ENCODE results near the gene MRFAP1L1.

DNA sequence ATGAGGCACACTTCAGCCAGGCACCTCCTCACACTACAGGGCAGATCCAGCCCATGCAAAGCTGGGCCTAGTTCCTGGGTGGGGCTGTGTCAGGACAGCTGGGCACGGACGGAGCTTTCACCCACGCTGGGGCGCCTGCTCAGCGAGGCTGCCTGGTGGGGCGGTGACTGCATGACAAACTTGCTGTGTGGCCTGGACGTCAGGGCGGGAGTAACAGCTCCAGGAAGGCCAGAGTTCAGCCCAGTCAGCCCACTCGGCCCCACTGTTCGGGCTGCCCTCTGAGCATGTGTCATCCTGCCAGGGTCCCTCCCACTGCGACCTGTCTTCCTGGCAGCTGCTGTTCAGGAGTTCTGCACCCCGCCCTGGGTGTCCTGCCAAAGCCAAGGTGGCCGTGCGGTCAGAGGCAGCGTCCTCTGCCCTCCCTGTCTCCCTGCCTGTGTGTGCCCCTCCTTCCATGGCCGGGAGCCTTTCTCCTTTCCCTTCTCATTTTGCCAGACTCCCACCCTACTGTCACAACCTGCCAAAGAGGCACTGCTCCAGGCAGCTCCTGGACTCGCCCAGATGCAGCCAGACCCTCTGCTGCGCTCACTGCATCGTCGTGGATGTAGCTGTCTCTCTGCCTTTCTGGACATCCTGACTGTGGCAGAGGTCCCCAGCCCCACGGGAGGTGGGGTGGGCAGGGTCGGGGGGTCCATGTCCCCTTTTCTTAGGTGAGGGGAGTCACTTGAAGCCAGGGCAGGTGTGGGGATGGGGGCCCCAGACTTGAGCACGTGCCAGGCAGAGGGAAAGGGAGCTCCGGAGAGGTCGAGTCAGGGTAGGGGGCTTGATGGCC is 39.9 kb upstream of the MRFAP1L1 start:
- TF ChIP-seq, protein P1, sequence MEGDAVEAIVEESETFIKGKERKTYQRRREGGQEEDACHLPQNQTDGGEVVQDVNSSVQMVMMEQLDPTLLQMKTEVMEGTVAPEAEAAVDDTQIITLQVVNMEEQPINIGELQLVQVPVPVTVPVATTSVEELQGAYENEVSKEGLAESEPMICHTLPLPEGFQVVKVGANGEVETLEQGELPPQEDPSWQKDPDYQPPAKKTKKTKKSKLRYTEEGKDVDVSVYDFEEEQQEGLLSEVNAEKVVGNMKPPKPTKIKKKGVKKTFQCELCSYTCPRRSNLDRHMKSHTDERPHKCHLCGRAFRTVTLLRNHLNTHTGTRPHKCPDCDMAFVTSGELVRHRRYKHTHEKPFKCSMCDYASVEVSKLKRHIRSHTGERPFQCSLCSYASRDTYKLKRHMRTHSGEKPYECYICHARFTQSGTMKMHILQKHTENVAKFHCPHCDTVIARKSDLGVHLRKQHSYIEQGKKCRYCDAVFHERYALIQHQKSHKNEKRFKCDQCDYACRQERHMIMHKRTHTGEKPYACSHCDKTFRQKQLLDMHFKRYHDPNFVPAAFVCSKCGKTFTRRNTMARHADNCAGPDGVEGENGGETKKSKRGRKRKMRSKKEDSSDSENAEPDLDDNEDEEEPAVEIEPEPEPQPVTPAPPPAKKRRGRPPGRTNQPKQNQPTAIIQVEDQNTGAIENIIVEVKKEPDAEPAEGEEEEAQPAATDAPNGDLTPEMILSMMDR (IDR thresholded peaks at IDR 0.05), result no peak
- TF ChIP-seq POLR2A (IDR thresholded peaks at IDR 0.05), result no peak

All from uterus (tissue), 2 donors.